ENCODE data around the gene IRF2BPL.

Gene IRF2BPL

GRCh38 chr14:77064521-77065178 lies 36.1 kb upstream of the IRF2BPL start:
- no peak overlapping the region for H3K9ac ChIP-seq (ENCODE audit: low read length)

DNA sequence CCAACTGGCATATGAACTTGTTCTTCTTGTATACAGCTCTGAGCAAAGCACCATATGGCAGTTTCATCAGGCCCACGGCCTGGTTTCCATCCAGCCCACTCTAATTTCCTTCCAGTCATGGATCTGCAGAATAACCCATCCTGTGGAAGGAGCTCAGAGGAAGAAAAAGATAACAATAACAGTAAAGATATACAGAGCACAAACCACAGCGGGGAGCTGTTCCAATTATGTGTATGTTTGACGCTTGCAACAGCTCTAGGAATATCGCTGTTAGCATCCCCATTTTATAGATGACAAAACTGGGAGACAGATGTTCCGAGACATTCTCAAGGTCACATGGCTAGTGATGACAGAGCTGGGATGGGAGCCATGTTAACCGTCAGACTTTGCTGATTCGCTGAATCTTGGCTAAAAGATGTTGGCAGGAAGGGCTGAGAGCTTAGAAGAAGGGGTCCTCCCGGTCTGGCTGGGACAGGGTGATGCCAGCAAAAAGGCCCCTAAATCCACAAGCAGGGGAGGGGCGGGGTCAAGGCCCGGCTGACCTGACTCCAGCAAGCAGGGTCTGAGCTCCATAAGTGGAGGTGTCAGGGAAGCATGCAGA lies 35.2 kb upstream of the IRF2BPL start:
- peaks cover 15% of the 10 kb centered on the region for H3K4me1 ChIP-seq (ENCODE audit: control insufficient read depth, low read depth, low read length)
- no peaks in the 10 kb centered on the region for H3K27me3 ChIP-seq (ENCODE audit: control insufficient read depth, insufficient read depth, low read length)
- no peak overlapping the region for H3K4me3 ChIP-seq (ENCODE audit: low read length)
- no peaks in the 10 kb centered on the region for H3K36me3 ChIP-seq (ENCODE audit: control insufficient read depth, low read depth, low read length)
- no peak overlapping the region for H3K27ac ChIP-seq (ENCODE audit: low read length)
- H3K9ac ChIP-seq (ENCODE audit: low read length) = no peak overlapping the region
- no peaks in the 10 kb centered on the region for H3K9me3 ChIP-seq (ENCODE audit: control insufficient read depth, low read depth, low read length)

More at GRCh38 chr14:77064521-77065178, 36.1 kb upstream of the IRF2BPL start:
- Histone ChIP-seq H3K27ac (ENCODE audit: low read length) (no peak overlapping the region), H3K9me3 (ENCODE audit: control insufficient read depth, low read depth, low read length) (no peaks in the 10 kb centered on the region), H3K4me3 (ENCODE audit: low read length) (no peak overlapping the region), H3K4me1 (ENCODE audit: control insufficient read depth, low read depth, low read length) (peaks cover 9% of the 10 kb centered on the region), H3K27me3 (ENCODE audit: control insufficient read depth, insufficient read depth, low read length) (no peaks in the 10 kb centered on the region), H3K36me3 (ENCODE audit: control insufficient read depth, low read depth, low read length) (no peaks in the 10 kb centered on the region)

DNA sequence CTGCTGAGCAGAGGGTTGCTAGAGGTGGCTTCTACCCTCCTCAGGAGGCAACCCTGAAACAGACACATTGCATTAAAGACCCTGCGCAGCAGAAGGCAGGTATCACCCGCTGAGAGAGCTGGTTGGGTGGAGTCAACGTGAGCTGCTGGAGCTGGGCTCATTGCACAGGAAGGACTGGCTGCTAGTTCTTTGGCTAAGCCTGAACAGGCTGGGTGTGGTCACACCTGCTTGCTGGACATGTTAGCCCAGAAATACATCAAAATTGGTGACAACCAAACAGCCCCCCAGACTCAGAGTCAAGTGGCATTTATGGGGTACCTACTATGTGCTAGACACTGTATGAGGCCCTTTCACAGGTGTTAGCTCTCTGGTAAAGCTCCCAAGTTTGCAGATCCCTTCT lies 33.8 kb upstream of the IRF2BPL start:
- Histone ChIP-seq H3K36me3 (ENCODE audit: control insufficient read depth, low read depth, low read length) (no peaks in the 10 kb centered on the region), H3K4me1 (ENCODE audit: control insufficient read depth, low read depth, low read length) (peaks cover 15% of the 10 kb centered on the region), H3K4me3 (ENCODE audit: low read length) (no peak overlapping the region), H3K27me3 (ENCODE audit: control insufficient read depth, insufficient read depth, low read length) (no peaks in the 10 kb centered on the region), H3K27ac (ENCODE audit: low read length) (no peak overlapping the region), H3K9me3 (ENCODE audit: control insufficient read depth, low read depth, low read length) (no peaks in the 10 kb centered on the region), H3K9ac (ENCODE audit: low read length) (no peak overlapping the region)

- Histone ChIP-seq H3K36me3 (ENCODE audit: control insufficient read depth, low read depth, low read length) (no peaks in the 10 kb centered on the region), H3K27ac (ENCODE audit: low read length) (no peak overlapping the region), H3K4me3 (ENCODE audit: low read length) (no peak overlapping the region), H3K4me1 (ENCODE audit: control insufficient read depth, low read depth, low read length) (peaks cover 15% of the 10 kb centered on the region), H3K9me3 (ENCODE audit: control insufficient read depth, low read depth, low read length) (no peaks in the 10 kb centered on the region), H3K9ac (ENCODE audit: low read length) (no peak overlapping the region), H3K27me3 (ENCODE audit: control insufficient read depth, insufficient read depth, low read length) (no peaks in the 10 kb centered on the region)
These were observed 33.2 kb upstream of the IRF2BPL start for GRCh38 chr14:77061630-77062257.

DNA sequence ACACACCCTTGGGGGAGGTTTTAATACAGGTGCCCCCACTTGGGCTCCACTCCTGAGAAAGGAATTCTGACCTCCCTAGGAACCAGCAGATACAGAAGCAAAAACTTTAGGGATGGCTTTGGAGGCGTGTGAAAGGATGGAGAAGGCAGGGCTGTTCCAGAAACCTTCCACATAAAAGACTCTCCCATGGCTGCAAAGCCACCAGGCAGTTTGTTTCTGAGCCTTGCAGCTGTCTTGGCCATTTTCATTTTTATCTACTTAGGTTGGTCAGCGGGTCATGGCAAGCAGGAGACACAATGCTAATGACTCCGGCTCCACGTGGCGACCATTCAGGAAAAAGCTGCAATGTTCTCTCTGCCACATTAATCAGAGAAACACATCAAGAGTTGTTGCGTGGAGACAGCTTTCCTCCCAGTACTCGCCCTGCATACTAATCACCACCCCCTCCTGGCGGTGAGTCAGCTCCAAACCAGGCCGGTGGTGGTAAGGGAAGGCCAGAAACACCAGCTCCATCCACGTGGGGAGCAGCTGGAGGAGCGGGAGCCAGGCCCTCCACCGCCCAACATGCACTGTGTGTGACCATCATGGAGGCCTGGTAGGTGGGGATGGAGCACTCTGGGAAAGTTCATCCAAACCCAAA lies 30.9 kb upstream of the IRF2BPL start:
- Histone ChIP-seq H3K36me3 (ENCODE audit: control insufficient read depth, low read depth, low read length) (no peaks in the 10 kb centered on the region), H3K27ac (ENCODE audit: low read length) (no peak overlapping the region), H3K4me1 (ENCODE audit: control insufficient read depth, low read depth, low read length) (peaks cover 15% of the 10 kb centered on the region), H3K27me3 (ENCODE audit: control insufficient read depth, insufficient read depth, low read length) (no peaks in the 10 kb centered on the region), H3K4me3 (ENCODE audit: low read length) (no peak overlapping the region), H3K9me3 (ENCODE audit: control insufficient read depth, low read depth, low read length) (no peaks in the 10 kb centered on the region), H3K9ac (ENCODE audit: low read length) (no peak overlapping the region)

GRCh38 chr14:77058785-77059184 lies 30.3 kb upstream of the IRF2BPL start:
- peaks cover 15% of the 10 kb centered on the region for H3K4me1 ChIP-seq (ENCODE audit: control insufficient read depth, low read depth, low read length)
- H3K4me3 ChIP-seq (ENCODE audit: low read length) = no peak overlapping the region
- H3K27ac ChIP-seq (ENCODE audit: low read length) = no peak overlapping the region
- H3K36me3 ChIP-seq (ENCODE audit: control insufficient read depth, low read depth, low read length) = no peaks in the 10 kb centered on the region
- H3K9me3 ChIP-seq (ENCODE audit: control insufficient read depth, low read depth, low read length) = no peaks in the 10 kb centered on the region
- no peaks in the 10 kb centered on the region for H3K27me3 ChIP-seq (ENCODE audit: control insufficient read depth, insufficient read depth, low read length)
- no peak overlapping the region for H3K9ac ChIP-seq (ENCODE audit: low read length)

DNA sequence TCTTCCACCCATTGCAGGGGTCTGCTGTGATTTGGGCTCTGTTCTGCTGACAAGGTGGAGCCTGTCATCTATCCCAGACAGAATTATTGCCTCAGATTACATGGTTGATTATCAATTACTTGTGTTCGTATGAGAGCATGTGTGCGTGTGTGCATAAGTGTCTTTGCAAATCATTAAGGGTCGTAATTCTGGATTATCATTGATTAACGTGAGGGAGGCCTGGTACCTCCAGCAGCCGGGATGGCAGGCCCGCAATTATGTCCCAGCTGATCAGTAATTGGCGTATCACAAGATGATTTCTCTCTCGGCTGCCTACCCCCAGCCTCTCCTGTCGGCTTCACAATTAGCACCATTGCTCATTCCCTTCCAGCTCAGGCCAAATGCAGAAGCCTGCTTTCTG lies 29.6 kb upstream of the IRF2BPL start:
- H3K4me1 ChIP-seq (ENCODE audit: control insufficient read depth, low read depth, low read length) = peaks cover 15% of the 10 kb centered on the region
- no peak overlapping the region for H3K4me3 ChIP-seq (ENCODE audit: low read length)
- H3K27me3 ChIP-seq (ENCODE audit: control insufficient read depth, insufficient read depth, low read length) = no peaks in the 10 kb centered on the region
- H3K9me3 ChIP-seq (ENCODE audit: control insufficient read depth, low read depth, low read length) = no peaks in the 10 kb centered on the region
- H3K9ac ChIP-seq (ENCODE audit: low read length) = no peak overlapping the region
- H3K36me3 ChIP-seq (ENCODE audit: control insufficient read depth, low read depth, low read length) = no peaks in the 10 kb centered on the region
- H3K27ac ChIP-seq (ENCODE audit: low read length) = no peak overlapping the region

- Histone ChIP-seq H3K4me3 (ENCODE audit: low read length) (no peak overlapping the region), H3K27ac (ENCODE audit: low read length) (no peak overlapping the region), H3K9ac (ENCODE audit: low read length) (no peak overlapping the region), H3K27me3 (ENCODE audit: control insufficient read depth, insufficient read depth, low read length) (no peaks in the 10 kb centered on the region), H3K9me3 (ENCODE audit: control insufficient read depth, low read depth, low read length) (no peaks in the 10 kb centered on the region), H3K4me1 (ENCODE audit: control insufficient read depth, low read depth, low read length) (peaks cover 9% of the 10 kb centered on the region), H3K36me3 (ENCODE audit: control insufficient read depth, low read depth, low read length) (no peaks in the 10 kb centered on the region)
These were observed 27.5 kb upstream of the IRF2BPL start for GRCh38 chr14:77055981-77056380.

- no peak overlapping the region for H3K4me3 ChIP-seq (ENCODE audit: low read length)
- H3K9ac ChIP-seq (ENCODE audit: low read length) = no peak overlapping the region
- no peaks in the 10 kb centered on the region for H3K36me3 ChIP-seq (ENCODE audit: control insufficient read depth, low read depth, low read length)
- H3K4me1 ChIP-seq (ENCODE audit: control insufficient read depth, low read depth, low read length) = peaks cover 9% of the 10 kb centered on the region
- no peaks in the 10 kb centered on the region for H3K27me3 ChIP-seq (ENCODE audit: control insufficient read depth, insufficient read depth, low read length)
- no peaks in the 10 kb centered on the region for H3K9me3 ChIP-seq (ENCODE audit: control insufficient read depth, low read depth, low read length)
- H3K27ac ChIP-seq (ENCODE audit: low read length) = no peak overlapping the region
These were observed 26.8 kb upstream of the IRF2BPL start for GRCh38 chr14:77055306-77055705.

- Histone ChIP-seq H3K9ac (ENCODE audit: low read length) (no peak overlapping the region), H3K27me3 (ENCODE audit: control insufficient read depth, insufficient read depth, low read length) (no peaks in the 10 kb centered on the region), H3K36me3 (ENCODE audit: control insufficient read depth, low read depth, low read length) (no peaks in the 10 kb centered on the region), H3K4me1 (ENCODE audit: control insufficient read depth, low read depth, low read length) (peaks cover 3% of the 10 kb centered on the region), H3K4me3 (ENCODE audit: low read length) (no peak overlapping the region), H3K9me3 (ENCODE audit: control insufficient read depth, low read depth, low read length) (no peaks in the 10 kb centered on the region), H3K27ac (ENCODE audit: low read length) (no peak overlapping the region)
These were observed 24.7 kb upstream of the IRF2BPL start for GRCh38 chr14:77053046-77053841.
